H1 (cell line): Measurements from ENCODE around the gene ZFYVE27. TPM values are rescaled to one million over a fixed set of nuclear protein-coding genes. Genes with fewer than 3 reads are reported as not detected.

Source experiments
- CHD1 ChIP-seq: IDR thresholded peaks from 2 replicates; pipeline ENCODE4 v1.6.1; 2012; ENCODE audit warnings: low read depth, low read length, improper control_type of control experiment
- EGR1 ChIP-seq: IDR thresholded peaks from 2 replicates; pipeline ENCODE4 v1.6.1; 2011; ENCODE audit warnings: low read depth, low read length, borderline replicate concordance
- JUND ChIP-seq: IDR thresholded peaks from 2 replicates; pipeline ENCODE4 v1.6.1; 2011; ENCODE audit warnings: mild to moderate bottlenecking, improper control_type of control experiment, low read length
- KDM5A ChIP-seq: fragments of 200-600 bp; IDR thresholded peaks from 2 replicates; pipeline ENCODE4 v1.7.1; 2012; ENCODE audit warnings: mild to moderate bottlenecking, low read length, inconsistent platforms, mixed read lengths
- NANOG ChIP-seq: IDR thresholded peaks from 2 replicates; pipeline ENCODE4 v1.6.1; 2011; ENCODE audit warnings: low read length, low read depth, mild to moderate bottlenecking, inconsistent platforms; ENCODE audit not compliant: insufficient read depth, poor library complexity, severe bottlenecking
- YY1 ChIP-seq: IDR thresholded peaks from 2 replicates; pipeline ENCODE4 v1.6.1; 2011; ENCODE audit warnings: low read depth, mild to moderate bottlenecking, low read length
- polyA plus RNA-seq, 7 experiments: library from polyadenylated mRNA; depleted of rRNA in 3 of 7; stranded (reverse) in 5 of 7; unstranded in 2 of 7; fragments of >200 nt in 5 of 7; fragments of 200-250 nt in 2 of 7; gene quantifications; 1 replicate in 5 of 7; 2 replicates in 1 of 7; 4 replicates in 1 of 7; pipeline versions ENCODE4 v1.2.1 to v1.2.3, GENCODE V29; 2011 to 2013; ENCODE audit warnings: missing spikeins in 2 of 7, mixed read lengths in 2 of 7
- total RNA-seq: library from RNA; stranded (reverse); fragmentation: NEBNext Ultra II Directional; extraction: Animal tissue kit (Norgen Biotek cat#: 25700); gene quantifications from 2 replicates; pipeline ENCODE4 v1.2.1, GENCODE V29; 2021

Gene ZFYVE27
- total and polyA plus RNA-seq, 2 of the 8 experiments (the other 6 are each of a cell fraction or from before 2014, with no cell fraction given), result 16.6 to 19.8 TPM

DNA sequence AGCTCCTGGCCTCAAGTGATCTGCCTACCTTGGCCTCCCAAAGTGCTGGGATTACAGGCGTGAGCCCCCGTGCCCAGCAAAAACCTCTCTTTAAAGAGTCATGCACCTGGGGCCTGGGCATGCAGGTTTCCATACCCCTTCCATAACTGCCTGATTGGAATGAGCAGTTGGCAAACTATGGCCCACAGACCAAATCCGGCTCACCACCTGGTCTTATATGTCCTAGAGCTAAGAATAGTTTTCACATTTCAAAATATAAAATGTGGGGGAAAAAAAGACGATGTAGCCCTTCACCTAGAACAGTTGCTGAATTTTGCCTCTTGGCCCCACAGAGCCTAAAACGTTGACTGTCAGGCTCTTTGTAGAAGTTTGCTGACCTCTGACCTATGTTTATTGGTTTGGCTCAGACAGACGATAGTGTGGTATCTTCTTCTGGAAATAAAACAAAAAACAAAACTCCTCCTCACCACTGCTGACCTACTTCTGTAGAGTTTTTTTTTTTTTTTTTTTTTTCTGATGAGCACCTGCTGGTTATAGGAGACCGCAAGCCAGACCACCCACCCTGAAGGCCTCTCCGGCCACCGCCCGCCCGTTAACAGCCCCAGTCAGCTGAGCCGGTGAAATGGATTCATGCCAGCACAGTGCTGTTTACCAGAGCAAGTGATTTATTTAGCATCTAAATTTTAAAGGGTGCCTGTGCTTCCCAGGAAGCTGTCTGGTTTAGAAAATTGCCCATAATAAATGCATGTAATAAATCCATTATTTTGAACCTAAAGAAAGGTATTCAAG lies 68.4 kb downstream of the ZFYVE27 start (continued):
- TF ChIP-seq NANOG (no peak), JUND (no peak), CHD1 (no peak), YY1 (no peak), KDM5A (no peak), EGR1 (no peak)
